Glomerular visceral epithelial cell (primary cell): Measurements from ENCODE around the gene GNB5.
A peak's percentile ranks its signal among the peaks of the same experiment; 100 is the strongest.

ENCODE experiments used
- DNase-seq: peaks from one replicate; pipeline ENCODE4 v3.0.0-alpha.2; 2016; ENCODE audit errors: extremely low spot score

The GNB5 gene

GRCh38 chr15:52144656-52145178 lies 46.5 kb downstream of the GNB5 start:
- DNase-seq, result peak; percentile 73

- DNase-seq, result peak; percentile 92
These were observed 47.3 kb downstream of the GNB5 start for GRCh38 chr15:52143873-52144272.

GRCh38 chr15:52140646-52141045 lies 50.5 kb downstream of the GNB5 start:
- DNase-seq, result no peak

GRCh38 chr15:52139599-52140462 lies 51.4 kb downstream of the GNB5 start:
- peak; percentile 66 for DNase-seq

GRCh38 chr15:52137432-52138357 lies 53.5 kb downstream of the GNB5 start:
- no peak for DNase-seq

GRCh38 chr15:52136442-52136980 lies 54.7 kb downstream of the GNB5 start:
- no peak for DNase-seq

- no peak for DNase-seq
These were observed 56.6 kb downstream of the GNB5 start for GRCh38 chr15:52134502-52135144.

GRCh38 chr15:52133510-52134220 lies 57.5 kb downstream of the GNB5 start:
- no peak for DNase-seq

GRCh38 chr15:52132066-52132465 lies 59.1 kb downstream of the GNB5 start:
- DNase-seq, result no peak

GRCh38 chr15:52128568-52128967 lies 62.6 kb downstream of the GNB5 start:
- DNase-seq, result no peak

- no peak for DNase-seq
These were observed 66.8 kb downstream of the GNB5 start for GRCh38 chr15:52124270-52124880.

- DNase-seq, result no peak
These were observed 69.3 kb downstream of the GNB5 start for GRCh38 chr15:52121896-52122295.

GRCh38 chr15:52121006-52121405 lies 70.2 kb downstream of the GNB5 start:
- DNase-seq, result no peak

GRCh38 chr15:52120488-52120887 lies 70.7 kb downstream of the GNB5 start:
- no peak for DNase-seq

- no peak for DNase-seq
These were observed 72.0 kb downstream of the GNB5 start for GRCh38 chr15:52118969-52119749.

- peak; percentile 69 for DNase-seq
These were observed 73.6 kb downstream of the GNB5 start for GRCh38 chr15:52117549-52117948.

- peak; percentile 49 for DNase-seq
These were observed 75.4 kb downstream of the GNB5 start for GRCh38 chr15:52115598-52116427.

- DNase-seq, result peak; percentile 20
These were observed 76.7 kb downstream of the GNB5 start for GRCh38 chr15:52114261-52115055.
